GM12878 (cell line): ENCODE measurements around the gene GGPS1. TPM values are rescaled to one million over a fixed set of nuclear protein-coding genes. Genes with fewer than 3 reads are reported as not detected.

Experiments used
- ATAC-seq: fragments of 200-7000 bp; cut with Tn5 transposase; 3 replicates; pipeline ENCODE4 v1.9.1; 2020; ENCODE audit warnings: mild to moderate bottlenecking, moderate library complexity
- BruUV-seq: library from RNA; stranded (reverse); fragments of 400-500 nt; replicated peaks from 2 replicates; lab custom pipeline; 2021; lab: Mats Ljungman, UMichigan
- CTCF ChIA-PET: fragments of 300-600 bp; sonication (Branson Sonifier 250); formaldehyde crosslinking; extraction: SDS; loops from one replicate; lab custom pipeline; 2021; ENCODE audit warnings: inconsistent platforms; lab: Yijun Ruan, JAX
- POLR2A ChIA-PET: fragments of 350-600 bp; formaldehyde crosslinking; extraction: SDS; loops from one replicate; lab custom pipeline; 2021; ENCODE audit warnings: inconsistent platforms; lab: Charles Lee
- RAD21 ChIA-PET: fragments of 300-600 bp; sonication (Branson Sonifier 250); formaldehyde crosslinking; loops from one replicate; lab custom pipeline; 2023; ENCODE audit warnings: antibody characterized with exemption; ENCODE audit not compliant: unreplicated experiment; lab: Charles Lee
- SMC1A ChIA-PET: fragments of 300-600 bp; sonication (Branson Sonifier 250); formaldehyde crosslinking; loops from one replicate; lab custom pipeline; 2023; ENCODE audit not compliant: unreplicated experiment, uncharacterized antibody; lab: Charles Lee
- DNase-seq: peaks from one replicate; pipeline ENCODE4 v3.0.0-alpha.2; 2011; ENCODE audit warnings: low read depth, low spot score
- FAIRE-seq: peaks from 3 replicates; lab custom pipeline; 2011; peaks lifted over from hg19 to GRCh38; lab: Jason Lieb, UNC
- H2AFZ ChIP-seq: 2 replicates; pipeline ENCODE4 v1.6.0; 2011; ENCODE audit warnings: low read depth, low read length, control low read depth; ENCODE audit not compliant: control insufficient read depth
- H3K27ac ChIP-seq: 2 replicates; pipeline ENCODE4 v1.5.1; 2011; ENCODE audit warnings: control low read depth; ENCODE audit not compliant: control insufficient read depth, insufficient read depth
- H3K27me3 ChIP-seq, 2 experiments: replicated peaks in 1 of 2; 2 replicates each; pipeline versions ENCODE4 v1.6.0 to v1.6.1; 2011; ENCODE audit warnings: low read length in 1 of 2; ENCODE audit not compliant: control insufficient read depth in 2 of 2, insufficient read depth in 2 of 2
- H3K36me3 ChIP-seq, 2 experiments: 2 replicates each; pipeline ENCODE4 v1.5.1; 2011; ENCODE audit warnings: low read length in 1 of 2; ENCODE audit not compliant: control insufficient read depth in 2 of 2, insufficient read depth in 2 of 2
- H3K4me1 ChIP-seq: 2 replicates; pipeline ENCODE4 v1.6.1; 2011; ENCODE audit warnings: mild to moderate bottlenecking, low read length, moderate library complexity, mixed read lengths; ENCODE audit not compliant: control insufficient read depth, insufficient read depth
- H3K4me2 ChIP-seq: 2 replicates; pipeline ENCODE4 v1.6.0; 2011; ENCODE audit warnings: control low read depth; ENCODE audit not compliant: control insufficient read depth, insufficient read depth
- H3K4me3 ChIP-seq: fragments of 200-600 bp; sonication (generic); 2 replicates; pipeline ENCODE4 v1.5.1; 2016
- H3K79me2 ChIP-seq: 2 replicates; pipeline ENCODE4 v1.6.0; 2011; ENCODE audit warnings: low read length; ENCODE audit not compliant: control insufficient read depth, insufficient read depth
- H3K9ac ChIP-seq: 2 replicates; pipeline ENCODE4 v1.8.0; 2011; ENCODE audit warnings: low read length, control low read depth, mixed read lengths; ENCODE audit not compliant: control insufficient read depth, insufficient read depth
- H3K9me3 ChIP-seq: replicated peaks from 3 replicates; pipeline ENCODE4 v1.5.1; 2011; ENCODE audit warnings: mild to moderate bottlenecking, low read length; ENCODE audit not compliant: control insufficient read depth, insufficient read depth
- H4K20me1 ChIP-seq: 2 replicates; pipeline ENCODE4 v1.6.0; 2011; ENCODE audit not compliant: control insufficient read depth, insufficient read depth
- ASH2L ChIP-seq: fragments of 300-600, 200-600 bp; sonication (generic); IDR thresholded peaks from 2 replicates; pipeline ENCODE4 v1.6.1; 2017; ENCODE audit warnings: low read depth, mild to moderate bottlenecking, borderline replicate concordance
- CHD2 ChIP-seq: IDR thresholded peaks from 2 replicates; pipeline ENCODE4 v1.6.1; 2011; ENCODE audit warnings: low read depth, low read length, improper control_type of control experiment, borderline replicate concordance
- HDGF ChIP-seq: fragments of 450-650 bp; IDR thresholded peaks from 2 replicates; pipeline ENCODE4 v1.6.1; 2016; ENCODE audit warnings: antibody characterized with exemption
- JUND ChIP-seq: IDR thresholded peaks from 2 replicates; pipeline ENCODE4 v1.6.1; 2012; ENCODE audit warnings: low read depth, mild to moderate bottlenecking, low read length, improper control_type of control experiment, moderate library complexity
- SIX5 ChIP-seq: IDR thresholded peaks from 2 replicates; pipeline ENCODE4 v1.6.1; 2011; ENCODE audit warnings: mild to moderate bottlenecking, low read depth, low read length, moderate library complexity; ENCODE audit not compliant: severe bottlenecking
- SMC3 ChIP-seq: IDR thresholded peaks from 2 replicates; pipeline ENCODE4 v1.6.1; 2011; ENCODE audit warnings: low read length, improper control_type of control experiment, borderline replicate concordance
- SREBF2 ChIP-seq: IDR thresholded peaks from 2 replicates; pipeline ENCODE4 v1.6.1; 2012; ENCODE audit warnings: mild to moderate bottlenecking, low read length
- SUPT20H ChIP-seq: IDR thresholded peaks from 2 replicates; pipeline ENCODE4 v1.6.1; 2011; ENCODE audit warnings: low read depth, mild to moderate bottlenecking, low read length, moderate library complexity, borderline replicate concordance; ENCODE audit not compliant: control insufficient read depth
- ZBED1 ChIP-seq: IDR thresholded peaks from 2 replicates; pipeline ENCODE4 v1.6.1; 2016; ENCODE audit warnings: borderline replicate concordance
- ZNF24 ChIP-seq: fragments of 450-650 bp; IDR thresholded peaks from 2 replicates; pipeline ENCODE4 v1.6.1; 2017; ENCODE audit warnings: antibody characterized with exemption, mild to moderate bottlenecking
- ZNF622 ChIP-seq: fragments of 450-650 bp; IDR thresholded peaks from 2 replicates; pipeline ENCODE4 v1.6.1; 2017; ENCODE audit warnings: mild to moderate bottlenecking, inconsistent platforms
- WGBS: methylation state at CpG from one replicate; pipeline ENCODE4 v1.1.6; 2016; ENCODE audit warnings: low lambda C conversion rate; ENCODE audit not compliant: insufficient replicate concordance, insufficient coverage; ENCODE audit errors: missing lambda C conversion rate; 5-methylcytosine and 5-hydroxymethylcytosine counted together
- in situ Hi-C: fragments of 300-500 bp; cut with MboI; formaldehyde crosslinking; loops from 9 replicates; pipeline ENCODE4 v1.14.3; 2018; ENCODE audit warnings: mixed read lengths
- intact Hi-C: fragments of 100-400 bp; cut with micrococcal nuclease; formaldehyde crosslinking; loops from one replicate; pipeline ENCODE4 v1.14.2; 2022; ENCODE audit not compliant: unreplicated experiment
- polyA plus RNA-seq, 11 experiments: library from polyadenylated mRNA; depleted of rRNA in 4 of 11; unstranded in 6 of 11; stranded (reverse) in 5 of 11; fragments of >200 nt; fragmentation: Nextera tagmentation in 4 of 11; fragmentation: Illumina TruSeq in 1 of 11; extraction: Ambion mirVana in 4 of 11; extraction: Trizol in 1 of 11; gene quantifications; 1 replicate in 1 of 11; 2 replicates in 10 of 11; pipeline versions ENCODE4 v1.2.1 to v1.2.3, GENCODE V29; 2011 to 2016; ENCODE audit warnings: inconsistent platforms in 2 of 11, missing spikeins in 2 of 11, low read depth in 1 of 11
- total RNA-seq, 4 experiments: library from RNA; depleted of rRNA in 3 of 4; stranded (reverse); fragments of >200 nt in 3 of 4; fragmentation: Illumina TruSeq in 1 of 4; extraction: Trizol in 1 of 4; gene quantifications; 2 replicates each; pipeline versions ENCODE4 v1.2.1 to v1.2.3, GENCODE V29; 2013 to 2021
- TF ChIP-seq, protein P1 (sequence below): IDR thresholded peaks from 2 replicates; pipeline ENCODE4 v1.6.1; 2012; ENCODE audit warnings: improper control_type of control experiment, low read depth, low read length; ENCODE audit not compliant: insufficient replicate concordance

GGPS1 gene
- total and polyA plus RNA-seq, 10 of the 15 experiments (the other 5 are each of a cell fraction or from before 2014, with no cell fraction given): 15.1 to 36.0 (median 25.3) TPM

DNA sequence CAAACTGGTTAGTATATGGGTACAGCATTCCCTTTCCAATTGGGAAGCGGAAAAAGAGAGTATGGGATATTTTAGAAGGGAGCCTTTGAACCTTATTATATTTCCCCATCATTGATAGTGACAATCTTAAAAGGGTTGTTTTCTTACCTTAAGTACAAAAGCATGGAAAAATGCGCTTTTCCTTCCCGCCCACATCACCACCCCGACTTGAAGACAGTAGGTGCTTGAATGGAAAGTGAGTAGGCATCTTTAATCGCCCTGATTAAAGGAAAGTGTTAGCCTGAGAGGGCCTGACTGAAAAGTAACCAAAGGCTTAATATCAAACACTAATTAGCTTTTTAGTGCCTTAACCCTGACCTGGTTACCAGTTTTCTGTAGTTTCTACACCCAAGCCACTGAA is 15.4 kb downstream of the GGPS1 start:
- Histone ChIP-seq H2AFZ (no peak overlapping the region), H3K4me1 (no peaks in the 10 kb centered on the region), H4K20me1 (no peaks in the 10 kb centered on the region), H3K4me2 (no peak overlapping the region), H3K27me3 (no peaks in the 10 kb centered on the region), H3K9me3 (no peaks in the 10 kb centered on the region), H3K9ac (no peak overlapping the region), H3K36me3 (peaks cover 0 to 5% of the 10 kb centered on the region in 2 experiments; a peak in 1 of 4 replicates), H3K4me3 (no peak overlapping the region), H3K27ac (no peak overlapping the region), H3K79me2 (no peaks in the 10 kb centered on the region)
- ATAC-seq (no peak), DNase-seq (no peak), FAIRE-seq (no peak)
- POLR2A ChIA-PET: interaction anchor here (0.5 to 0.7 kb wide), 4 partner anchors 45 to 836 kb away, joined by 3 to 6 read pairs (median 3); no protein-coding TSS in a partner anchor
- RAD21 ChIA-PET: no interaction called here
- in situ Hi-C loops: no loop called here
- CTCF ChIA-PET: no interaction called here
- SMC1A ChIA-PET: no interaction called here
- no TSS peak for BruUV-seq
- no peak for TF ChIP-seq SMC3
- no peak for TF ChIP-seq ASH2L
- TF ChIP-seq SREBF2: no peak
- no peak for TF ChIP-seq ZNF24
- TF ChIP-seq CHD2: no peak
- TF ChIP-seq ZBED1: no peak
- TF ChIP-seq ZNF622: no peak
- TF ChIP-seq HDGF: no peak
- no peak for TF ChIP-seq SIX5
- TF ChIP-seq, protein P1, sequence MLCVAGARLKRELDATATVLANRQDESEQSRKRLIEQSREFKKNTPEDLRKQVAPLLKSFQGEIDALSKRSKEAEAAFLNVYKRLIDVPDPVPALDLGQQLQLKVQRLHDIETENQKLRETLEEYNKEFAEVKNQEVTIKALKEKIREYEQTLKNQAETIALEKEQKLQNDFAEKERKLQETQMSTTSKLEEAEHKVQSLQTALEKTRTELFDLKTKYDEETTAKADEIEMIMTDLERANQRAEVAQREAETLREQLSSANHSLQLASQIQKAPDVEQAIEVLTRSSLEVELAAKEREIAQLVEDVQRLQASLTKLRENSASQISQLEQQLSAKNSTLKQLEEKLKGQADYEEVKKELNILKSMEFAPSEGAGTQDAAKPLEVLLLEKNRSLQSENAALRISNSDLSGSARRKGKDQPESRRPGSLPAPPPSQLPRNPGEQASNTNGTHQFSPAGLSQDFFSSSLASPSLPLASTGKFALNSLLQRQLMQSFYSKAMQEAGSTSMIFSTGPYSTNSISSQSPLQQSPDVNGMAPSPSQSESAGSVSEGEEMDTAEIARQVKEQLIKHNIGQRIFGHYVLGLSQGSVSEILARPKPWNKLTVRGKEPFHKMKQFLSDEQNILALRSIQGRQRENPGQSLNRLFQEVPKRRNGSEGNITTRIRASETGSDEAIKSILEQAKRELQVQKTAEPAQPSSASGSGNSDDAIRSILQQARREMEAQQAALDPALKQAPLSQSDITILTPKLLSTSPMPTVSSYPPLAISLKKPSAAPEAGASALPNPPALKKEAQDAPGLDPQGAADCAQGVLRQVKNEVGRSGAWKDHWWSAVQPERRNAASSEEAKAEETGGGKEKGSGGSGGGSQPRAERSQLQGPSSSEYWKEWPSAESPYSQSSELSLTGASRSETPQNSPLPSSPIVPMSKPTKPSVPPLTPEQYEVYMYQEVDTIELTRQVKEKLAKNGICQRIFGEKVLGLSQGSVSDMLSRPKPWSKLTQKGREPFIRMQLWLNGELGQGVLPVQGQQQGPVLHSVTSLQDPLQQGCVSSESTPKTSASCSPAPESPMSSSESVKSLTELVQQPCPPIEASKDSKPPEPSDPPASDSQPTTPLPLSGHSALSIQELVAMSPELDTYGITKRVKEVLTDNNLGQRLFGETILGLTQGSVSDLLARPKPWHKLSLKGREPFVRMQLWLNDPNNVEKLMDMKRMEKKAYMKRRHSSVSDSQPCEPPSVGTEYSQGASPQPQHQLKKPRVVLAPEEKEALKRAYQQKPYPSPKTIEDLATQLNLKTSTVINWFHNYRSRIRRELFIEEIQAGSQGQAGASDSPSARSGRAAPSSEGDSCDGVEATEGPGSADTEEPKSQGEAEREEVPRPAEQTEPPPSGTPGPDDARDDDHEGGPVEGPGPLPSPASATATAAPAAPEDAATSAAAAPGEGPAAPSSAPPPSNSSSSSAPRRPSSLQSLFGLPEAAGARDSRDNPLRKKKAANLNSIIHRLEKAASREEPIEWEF: no peak
- no peak for TF ChIP-seq JUND
- no peak for TF ChIP-seq SUPT20H
- WGBS: 98% methylated on average over 5 of the region's 5 CpGs
- intact Hi-C loops: no loop called here
